Kidney epithelial cell (primary cell): ENCODE measurements around the gene RELT. TPM values are rescaled to one million over a fixed set of nuclear protein-coding genes. Genes with fewer than 3 reads are reported as not detected.

Experiments
- DNase-seq: peaks from one replicate; pipeline ENCODE4 v3.0.0-alpha.2; 2010; ENCODE audit warnings: low read depth
- H3K27me3 ChIP-seq: 2 replicates; pipeline ENCODE4 v1.6.0; 2011; ENCODE audit warnings: low read length; ENCODE audit not compliant: control insufficient read depth, insufficient read depth
- H3K36me3 ChIP-seq: 2 replicates; pipeline ENCODE4 v1.5.1; 2011; ENCODE audit warnings: low read length; ENCODE audit not compliant: control insufficient read depth, insufficient read depth
- H3K4me3 ChIP-seq: 2 replicates; pipeline ENCODE4 v1.5.1; 2011; ENCODE audit warnings: low read depth, mild to moderate bottlenecking, control low read depth, low read length
- CTCF ChIP-seq: IDR thresholded peaks from 2 replicates; pipeline ENCODE4 v1.5.1; 2011; ENCODE audit warnings: mild to moderate bottlenecking, moderate library complexity, low read length, control low read depth, inconsistent platforms; ENCODE audit not compliant: insufficient read depth, poor library complexity, severe bottlenecking
- total RNA-seq: library from RNA; depleted of rRNA; stranded (reverse); fragments of >200 nt; gene quantifications from 2 replicates; pipeline ENCODE4 v1.2.3, GENCODE V29; 2015

The RELT gene
- total RNA-seq, 1 donor from 2014 or later, result 8.0 TPM

- no peak for TF ChIP-seq CTCF
- no peak for DNase-seq
- Histone ChIP-seq H3K27me3 (no peaks in the 10 kb centered on the region), H3K4me3 (no peak overlapping the region), H3K36me3 (no peaks in the 10 kb centered on the region)
Measured at GRCh38 chr11:73386016-73386415, 9.8 kb downstream of the RELT start.

GRCh38 chr11:73386546-73386945 is 10.3 kb downstream of the RELT start:
- no peak for TF ChIP-seq CTCF
- no peaks in the 10 kb centered on the region for H3K27me3 ChIP-seq
- H3K4me3 ChIP-seq, result no peak overlapping the region
- no peaks in the 10 kb centered on the region for H3K36me3 ChIP-seq
- no peak for DNase-seq

- DNase-seq, result no peak
- no peak for TF ChIP-seq CTCF
- peaks cover 2% of the 10 kb centered on the region for H3K36me3 ChIP-seq
- H3K4me3 ChIP-seq, result no peak overlapping the region
- no peaks in the 10 kb centered on the region for H3K27me3 ChIP-seq
Measured at GRCh38 chr11:73387594-73388264, 11.5 kb downstream of the RELT start.

- TF ChIP-seq CTCF, result no peak
- Histone ChIP-seq H3K36me3 (peaks cover 2% of the 10 kb centered on the region), H3K4me3 (no peak overlapping the region)
Measured at GRCh38 chr11:73388265-73389133, 12.3 kb downstream of the RELT start.

GRCh38 chr11:73389134-73389525 is 12.9 kb downstream of the RELT start:
- no peak overlapping the region for H3K4me3 ChIP-seq
- TF ChIP-seq CTCF, result no peak
- DNase-seq, result no peak
- H3K27me3 ChIP-seq, result no peaks in the 10 kb centered on the region
- peaks cover 2% of the 10 kb centered on the region for H3K36me3 ChIP-seq

More at GRCh38 chr11:73388265-73389133, 12.3 kb downstream of the RELT start:
- H3K27me3 ChIP-seq, result no peaks in the 10 kb centered on the region
- no peak for DNase-seq
